Heart left ventricle (tissue), 13 donors: Measurements from ENCODE around the gene AGER.

Experiments
- CTCF ChIP-seq, 12 donors: fragments of 200-600 bp; sonication (generic) in 4 of 12; IDR thresholded peaks; one replicate each; pipeline versions ENCODE4 v1.5.0 to v1.8.0; 2018 to 2022; ENCODE audit warnings: antibody characterized with exemption in 12 of 12, mild to moderate bottlenecking in 5 of 12
- POLR2A ChIP-seq, 2 donors: fragments of 450-650 bp; IDR thresholded peaks; one replicate each; pipeline ENCODE4 v1.6.1; 2017; ENCODE audit warnings: antibody characterized with exemption in 2 of 2, mild to moderate bottlenecking in 2 of 2, moderate library complexity in 2 of 2
- donor health status: ischemic (EF 13 %, LVEDD 7.1; RV severe dilation, severe dysfunction).
- donor health status: DM: no; HTN: yes; CAD: no.
- donor health status: DM: no; HTN: no; CAD: no.
- donor health status: ischemic (EF 25% LVEDD 6.9; RV normal size, moderate dysfunction).
- donor health status: ischemic (EF 25% LVEDD 5.7; RV mildly dilated, moderate dysfunction).
- donor health status: ischemic (EF 35%, LVEDD 5.7; RV mildly dilated, moderate dysfunction).
- donor health status: nonischemic (EF 11% LVEDD 7.7; RV severe dilation, severe dysfunction).
- donor health status: DM: yes; HTN: yes; CAD: no.
- donor health status: PGD.
- donor health status: ischemic (EF 29% LVEDD 5.4; RV normal size, mild dysfunction).
- donor health status: nonischemic (EF 23%, LVEDD 6.1; RV moderate dilation, normal function).

- TF ChIP-seq POLR2A (IDR thresholded peaks at IDR 0.05) (no peak), CTCF (IDR thresholded peaks at IDR 0.05) (no peak)
Measured at GRCh38 chr6:32149092-32149755, 34.8 kb downstream of the AGER start.
